Measurements from ENCODE around the gene HSPG2.

Gene HSPG2

DNA sequence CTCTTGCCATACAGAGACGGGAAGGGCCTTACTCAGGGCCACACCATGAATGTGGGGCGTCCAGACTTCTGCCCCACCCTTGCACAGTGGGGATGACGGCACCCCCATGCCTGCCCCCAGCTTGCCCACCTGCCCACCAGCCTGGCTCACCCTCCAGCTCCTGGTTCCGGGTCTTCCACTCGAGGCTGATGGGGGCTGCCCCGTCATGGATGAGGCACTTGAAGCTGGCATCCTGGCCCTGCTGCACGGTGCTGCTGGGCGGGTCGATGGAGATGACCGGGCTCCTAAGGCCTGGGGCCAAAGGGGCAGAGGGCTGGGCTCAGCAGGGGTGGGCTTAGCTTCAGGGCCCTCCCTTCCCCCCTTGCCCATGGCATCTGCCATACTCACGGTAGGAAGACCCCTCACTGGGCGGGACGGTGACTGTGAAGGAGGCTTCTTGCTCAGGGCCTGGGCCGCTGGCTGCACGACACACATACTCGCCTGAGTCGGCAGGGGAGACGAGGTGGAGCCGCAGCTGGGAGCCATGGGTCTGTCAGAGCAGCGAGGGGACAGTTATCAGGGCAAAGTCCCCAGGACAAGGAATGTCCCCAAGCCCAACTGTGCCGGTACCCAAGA, 95.2 kb downstream of the HSPG2 start:
- DNase-seq, result no peak

DNA sequence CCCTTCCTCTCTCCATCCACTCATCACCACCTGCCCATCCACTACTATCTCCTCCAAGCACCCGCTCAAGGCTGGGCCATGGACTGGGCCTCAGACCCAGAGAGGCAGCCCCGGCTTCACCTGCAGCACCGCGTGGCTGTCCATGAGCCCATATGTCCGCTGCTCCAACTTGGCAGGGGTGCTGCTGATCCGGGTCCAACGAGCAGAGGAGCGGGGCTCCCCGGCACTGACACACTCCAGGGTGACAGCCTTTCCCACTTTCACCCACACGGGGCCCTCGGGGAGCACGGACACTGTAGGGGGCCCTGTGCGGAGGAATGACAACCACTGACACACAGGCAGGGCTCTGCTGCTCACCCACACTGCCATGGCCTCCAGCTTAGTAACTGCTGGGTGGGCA, 96.1 kb downstream of the HSPG2 start:
- Histone ChIP-seq H3K4me3 (ENCODE audit: low read depth, low read length) (no peak overlapping the region), H3K9me3 (no peaks in the 10 kb centered on the region), H3K27me3 (no peaks in the 10 kb centered on the region), H3K4me1 (no peaks in the 10 kb centered on the region), H3K36me3 (no peaks in the 10 kb centered on the region)
- no peak for DNase-seq
- TF ChIP-seq CTCF (IDR thresholded peaks at IDR 0.05; ENCODE audit: low read depth, low read length), result no peak

More for the DNA sequence above, 95.2 kb downstream of the HSPG2 start:
- Histone ChIP-seq H3K9me3 (no peaks in the 10 kb centered on the region), H3K4me3 (ENCODE audit: low read depth, low read length) (no peak overlapping the region), H3K27me3 (no peaks in the 10 kb centered on the region), H3K4me1 (no peaks in the 10 kb centered on the region), H3K36me3 (no peaks in the 10 kb centered on the region)
- no peak for TF ChIP-seq CTCF (IDR thresholded peaks at IDR 0.05; ENCODE audit: low read depth, low read length)

DNA sequence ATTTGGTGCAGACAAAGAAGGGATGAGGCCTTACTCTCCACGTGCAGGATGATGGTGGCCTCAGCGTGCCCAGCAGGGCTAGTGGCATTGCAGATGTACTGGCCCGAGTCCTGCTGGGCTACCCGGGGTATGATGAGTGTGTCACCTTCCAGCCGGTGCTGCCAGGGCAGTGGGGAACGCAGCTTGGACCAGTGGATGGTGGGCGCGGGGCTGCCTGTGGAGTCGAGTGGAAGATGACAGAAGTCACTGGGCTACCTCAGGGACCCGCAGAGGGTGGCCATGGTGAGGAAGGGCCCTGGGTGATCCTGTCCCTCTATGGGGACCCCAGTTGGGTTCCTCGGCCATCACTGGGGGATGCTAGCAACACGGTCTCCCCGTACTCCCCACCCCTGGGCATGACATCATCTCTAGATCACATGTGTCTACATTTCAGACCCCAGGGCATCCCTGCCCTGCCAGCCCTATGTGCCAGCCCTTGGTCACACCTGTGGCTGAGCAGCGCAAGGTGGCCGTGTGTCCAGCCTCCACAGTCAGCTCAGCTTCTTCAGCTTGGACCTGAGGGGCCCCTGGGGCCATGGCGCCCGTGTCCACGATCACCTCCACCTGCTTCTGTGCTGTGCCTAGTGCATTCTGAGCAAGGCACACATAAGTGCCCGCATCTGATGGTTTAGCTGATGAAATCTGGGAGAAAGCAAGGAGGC, 97.6 kb downstream of the HSPG2 start:
- Histone ChIP-seq H3K36me3 (no peaks in the 10 kb centered on the region), H3K4me3 (ENCODE audit: low read depth, low read length) (no peak overlapping the region), H3K9me3 (no peaks in the 10 kb centered on the region), H3K27me3 (no peaks in the 10 kb centered on the region), H3K4me1 (no peaks in the 10 kb centered on the region)
- no peak for TF ChIP-seq CTCF (IDR thresholded peaks at IDR 0.05; ENCODE audit: low read depth, low read length)
- DNase-seq, result no peak

- no peak for TF ChIP-seq CTCF (IDR thresholded peaks at IDR 0.05; ENCODE audit: low read depth, low read length)
- no peak for DNase-seq
- Histone ChIP-seq H3K4me3 (ENCODE audit: low read depth, low read length) (no peak overlapping the region), H3K36me3 (no peaks in the 10 kb centered on the region), H3K4me1 (no peaks in the 10 kb centered on the region), H3K9me3 (no peaks in the 10 kb centered on the region), H3K27me3 (no peaks in the 10 kb centered on the region)
These were observed 98.6 kb downstream of the HSPG2 start for GRCh38 chr1:21838359-21839157.

- DNase-seq, result no peak
- no peaks in the 10 kb centered on the region for H3K9me3 ChIP-seq
- no peak for TF ChIP-seq CTCF (IDR thresholded peaks at IDR 0.05; ENCODE audit: low read depth, low read length)
- H3K4me3 ChIP-seq (ENCODE audit: low read depth, low read length), result no peak overlapping the region
- no peaks in the 10 kb centered on the region for H3K4me1 ChIP-seq
- no peaks in the 10 kb centered on the region for H3K27me3 ChIP-seq
- H3K36me3 ChIP-seq, result no peaks in the 10 kb centered on the region
These were observed 99.6 kb downstream of the HSPG2 start for GRCh38 chr1:21837476-21837875.
